RCC 7860 (cell line): Measurements from ENCODE around the gene CENPB.
"Not testable (repeated sequence)": the region's sequence is repeated elsewhere in the genome, so short reads cannot be mapped to it uniquely, and the experiment has no call there.

Source experiments
- DNase-seq: peaks from one replicate; pipeline ENCODE4 v3.0.0-alpha.2; 2015; ENCODE audit warnings: low spot score
- FAIRE-seq: peaks from 2 replicates; lab custom pipeline; 2012; peaks lifted over from hg19 to GRCh38; lab: Jason Lieb, UNC

CENPB gene

GRCh38 chr20:3786665-3787323 is at the start of gene CENPB:
TSS of gene CENPB (minus strand) at chr20:3786740. CDS start at chr20:3786483, 257 bp downstream.
- peak; percentile 58 for DNase-seq
- no peak for FAIRE-seq

- no peak for DNase-seq
- FAIRE-seq = no peak
These were observed 49.6 kb upstream of the CENPB start for GRCh38 chr20:3836132-3836531.

- FAIRE-seq, DNase-seq: not testable (repeated sequence)
These were observed 43.4 kb upstream of the CENPB start for GRCh38 chr20:3829891-3830290.

GRCh38 chr20:3828798-3829197 is 42.3 kb upstream of the CENPB start:
- FAIRE-seq = no peak
- no peak for DNase-seq

- FAIRE-seq (no peak), DNase-seq (no peak)
These were observed 39.9 kb upstream of the CENPB start for GRCh38 chr20:3826420-3826819.

- DNase-seq (no peak), FAIRE-seq (no peak)
These were observed 39.0 kb upstream of the CENPB start for GRCh38 chr20:3825526-3825925.

GRCh38 chr20:3823881-3824280 is 37.3 kb upstream of the CENPB start:
- DNase-seq = no peak

GRCh38 chr20:3821996-3822395 is 35.5 kb upstream of the CENPB start:
- FAIRE-seq = no peak

More at GRCh38 chr20:3823881-3824280, 37.3 kb upstream of the CENPB start:
- no peak for FAIRE-seq

GRCh38 chr20:3820901-3821727 is 34.6 kb upstream of the CENPB start:
- DNase-seq = no peak
- no peak for FAIRE-seq

More at GRCh38 chr20:3821996-3822395, 35.5 kb upstream of the CENPB start:
- DNase-seq = no peak

GRCh38 chr20:3820048-3820900 is 33.7 kb upstream of the CENPB start, which contains the start of gene AP5S1:
TSS of gene AP5S1 (plus strand) at chr20:3820547. CDS start at chr20:3822118, 1,571 bp downstream.
- DNase-seq (peak; percentile 83), FAIRE-seq (no peak)

GRCh38 chr20:3819411-3820047 is 33.0 kb upstream of the CENPB start:
- no peak for DNase-seq
- FAIRE-seq = no peak

- FAIRE-seq (no peak), DNase-seq (peak; percentile 68)
These were observed 31.9 kb upstream of the CENPB start for GRCh38 chr20:3818155-3819151.

GRCh38 chr20:3815703-3816315 is 29.3 kb upstream of the CENPB start:
- no peak for FAIRE-seq

GRCh38 chr20:3814928-3815495 is 28.5 kb upstream of the CENPB start:
- DNase-seq (no peak), FAIRE-seq (no peak)

More at GRCh38 chr20:3815703-3816315, 29.3 kb upstream of the CENPB start:
- no peak for DNase-seq

- DNase-seq (no peak), FAIRE-seq (no peak)
These were observed 27.5 kb upstream of the CENPB start for GRCh38 chr20:3813848-3814581.

- FAIRE-seq = no peak
- no peak for DNase-seq
These were observed 26.7 kb upstream of the CENPB start for GRCh38 chr20:3812975-3813847.

GRCh38 chr20:3812259-3812681 is 25.7 kb upstream of the CENPB start:
- DNase-seq (no peak), FAIRE-seq (no peak)
